IPS-11a (cell line): Measurements from ENCODE around the gene HSPB2.
A peak's percentile ranks its signal among the peaks of the same experiment; 100 is the strongest.

Experiments
- H3K4me3 ChIP-seq: one replicate; pipeline ENCODE4 v1.5.1; 2013; ENCODE audit warnings: low read depth, low read length, control low read depth

Gene HSPB2

GRCh38 chr11:111937461-111937769 is 24.9 kb downstream of the HSPB2 start:
- peak overlapping the region; percentile 81 for H3K4me3 ChIP-seq

GRCh38 chr11:111937844-111938243 is 25.3 kb downstream of the HSPB2 start:
- peak overlapping the region; percentile 81 for H3K4me3 ChIP-seq

- no peak overlapping the region for H3K4me3 ChIP-seq
These were observed 26.2 kb downstream of the HSPB2 start for GRCh38 chr11:111938687-111939160.

- no peak overlapping the region for H3K4me3 ChIP-seq
These were observed 27.5 kb downstream of the HSPB2 start for GRCh38 chr11:111939836-111940604.

GRCh38 chr11:111941963-111942362 is 29.4 kb downstream of the HSPB2 start:
- H3K4me3 ChIP-seq, result no peak overlapping the region

GRCh38 chr11:111942829-111943228 is 30.3 kb downstream of the HSPB2 start:
- no peak overlapping the region for H3K4me3 ChIP-seq

- no peak overlapping the region for H3K4me3 ChIP-seq
These were observed 31.6 kb downstream of the HSPB2 start for GRCh38 chr11:111944139-111944538.

GRCh38 chr11:111944651-111945051 is 32.1 kb downstream of the HSPB2 start:
- H3K4me3 ChIP-seq, result no peak overlapping the region

- H3K4me3 ChIP-seq, result no peak overlapping the region
These were observed 32.7 kb downstream of the HSPB2 start for GRCh38 chr11:111945198-111945597.

GRCh38 chr11:111946499-111946898 is 34.0 kb downstream of the HSPB2 start:
- H3K4me3 ChIP-seq, result no peak overlapping the region

- no peak overlapping the region for H3K4me3 ChIP-seq
These were observed 34.6 kb downstream of the HSPB2 start for GRCh38 chr11:111947143-111947542.

- H3K4me3 ChIP-seq, result no peak overlapping the region
These were observed 37.2 kb downstream of the HSPB2 start for GRCh38 chr11:111949519-111950426.

- no peak overlapping the region for H3K4me3 ChIP-seq
These were observed 39.0 kb downstream of the HSPB2 start for GRCh38 chr11:111951565-111951964.

GRCh38 chr11:111954154-111954553 is 41.6 kb downstream of the HSPB2 start:
- no peak overlapping the region for H3K4me3 ChIP-seq

- H3K4me3 ChIP-seq, result no peak overlapping the region
These were observed 45.3 kb downstream of the HSPB2 start for GRCh38 chr11:111957663-111958444.

GRCh38 chr11:111960916-111961315 is 48.4 kb downstream of the HSPB2 start:
- no peak overlapping the region for H3K4me3 ChIP-seq

GRCh38 chr11:111961389-111962300 is 49.1 kb downstream of the HSPB2 start:
- H3K4me3 ChIP-seq, result no peak overlapping the region
